Upper lobe of right lung (tissue), 1 donor: ENCODE results near the gene DHH. TPM values are rescaled to one million over a fixed set of nuclear protein-coding genes. Genes with fewer than 3 reads are reported as not detected.
A peak's percentile ranks its signal among the peaks of the same experiment; 100 is the strongest.

Experiments
- ATAC-seq: fragments of 200-7000 bp; cut with Tn5 transposase; one replicate; pipeline ENCODE4 v1.9.1; 2020; ENCODE audit warnings: mild to moderate bottlenecking, moderate library complexity
- DNase-seq: peaks from one replicate; pipeline ENCODE4 v3.0.0-alpha.2; 2020
- H3K27ac ChIP-seq: fragments of 200-600 bp; one replicate; pipeline ENCODE4 v1.8.0; 2022
- H3K27me3 ChIP-seq: fragments of 200-600 bp; one replicate; pipeline ENCODE4 v1.8.0; 2022; ENCODE audit warnings: mild to moderate bottlenecking
- H3K36me3 ChIP-seq: fragments of 200-600 bp; one replicate; pipeline ENCODE4 v1.8.0; 2022
- H3K4me1 ChIP-seq: fragments of 200-600 bp; one replicate; pipeline ENCODE4 v1.8.0; 2022
- H3K4me3 ChIP-seq: fragments of 200-600 bp; one replicate; pipeline ENCODE4 v1.8.0; 2022; ENCODE audit warnings: mild to moderate bottlenecking
- H3K9me3 ChIP-seq: fragments of 200-600 bp; one replicate; pipeline ENCODE4 v1.8.0; 2022
- intact Hi-C: fragments of 100-400 bp; cut with DNase I; formaldehyde crosslinking; loops from one replicate; pipeline ENCODE4 v1.11.0; 2022
- total RNA-seq: library from RNA; stranded (reverse); fragmentation: NEBNext Ultra II Directional; extraction: Animal tissue kit (Norgen Biotek cat#: 25700); gene quantifications from one replicate; pipeline ENCODE4 v1.2.1, GENCODE V29; 2021
- TF ChIP-seq, protein P1 (sequence below): fragments of 200-600 bp; IDR thresholded peaks from one replicate; pipeline ENCODE4 v1.8.0; 2022; ENCODE audit warnings: antibody characterized with exemption
- donor health status: DM: no; HTN: yes; CAD: no; lungs with severe emphysema.

The DHH gene
- total RNA-seq, 1 donor from 2014 or later: 2.1 TPM

DNA sequence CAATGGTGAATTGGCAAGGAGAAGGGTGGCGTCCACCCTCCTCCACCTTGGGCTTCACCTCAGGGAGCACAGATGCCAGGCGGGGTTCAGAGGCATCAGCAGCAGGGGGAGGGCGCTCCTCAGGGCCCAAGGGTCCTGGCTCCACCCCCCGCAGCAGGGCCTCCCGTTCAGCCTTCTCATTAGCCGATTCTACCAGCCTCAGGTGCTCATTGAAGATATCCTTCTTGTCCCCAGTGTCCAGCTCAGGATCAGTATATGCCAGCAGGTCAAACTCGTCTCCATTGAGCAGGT lies 56.7 kb downstream of the DHH start:
- Histone ChIP-seq H3K36me3 (peaks cover 99% of the 10 kb centered on the region), H3K9me3 (no peaks in the 10 kb centered on the region), H3K4me3 (no peak overlapping the region), H3K4me1 (no peaks in the 10 kb centered on the region), H3K27ac (no peak overlapping the region), H3K27me3 (no peaks in the 10 kb centered on the region)
- no peak for ATAC-seq
- no peak for DNase-seq
- intact Hi-C loops: no loop called here
- TF ChIP-seq, protein P1, sequence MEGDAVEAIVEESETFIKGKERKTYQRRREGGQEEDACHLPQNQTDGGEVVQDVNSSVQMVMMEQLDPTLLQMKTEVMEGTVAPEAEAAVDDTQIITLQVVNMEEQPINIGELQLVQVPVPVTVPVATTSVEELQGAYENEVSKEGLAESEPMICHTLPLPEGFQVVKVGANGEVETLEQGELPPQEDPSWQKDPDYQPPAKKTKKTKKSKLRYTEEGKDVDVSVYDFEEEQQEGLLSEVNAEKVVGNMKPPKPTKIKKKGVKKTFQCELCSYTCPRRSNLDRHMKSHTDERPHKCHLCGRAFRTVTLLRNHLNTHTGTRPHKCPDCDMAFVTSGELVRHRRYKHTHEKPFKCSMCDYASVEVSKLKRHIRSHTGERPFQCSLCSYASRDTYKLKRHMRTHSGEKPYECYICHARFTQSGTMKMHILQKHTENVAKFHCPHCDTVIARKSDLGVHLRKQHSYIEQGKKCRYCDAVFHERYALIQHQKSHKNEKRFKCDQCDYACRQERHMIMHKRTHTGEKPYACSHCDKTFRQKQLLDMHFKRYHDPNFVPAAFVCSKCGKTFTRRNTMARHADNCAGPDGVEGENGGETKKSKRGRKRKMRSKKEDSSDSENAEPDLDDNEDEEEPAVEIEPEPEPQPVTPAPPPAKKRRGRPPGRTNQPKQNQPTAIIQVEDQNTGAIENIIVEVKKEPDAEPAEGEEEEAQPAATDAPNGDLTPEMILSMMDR: no peak

- H3K27ac ChIP-seq: no peak overlapping the region
- TF ChIP-seq, protein P1: no peak
- ATAC-seq: no peak
- H3K9me3 ChIP-seq: no peaks in the 10 kb centered on the region
- no peaks in the 10 kb centered on the region for H3K27me3 ChIP-seq
- peak; percentile 63 for DNase-seq
- H3K4me3 ChIP-seq: no peak overlapping the region
- intact Hi-C loops: no loop called here
- no peaks in the 10 kb centered on the region for H3K4me1 ChIP-seq
- H3K36me3 ChIP-seq: peaks cover 99% of the 10 kb centered on the region
Observed at GRCh38 chr12:49037111-49037946, 57.3 kb downstream of the DHH start.

Other genes starting within 250 kb of the DHH start
- gene DDX23, start 242.6 kb downstream of the DHH start, total RNA-seq: 77.2 TPM
- 7.1 TPM for gene RND1, start 228.9 kb downstream of the DHH start, total RNA-seq
- 19.5 TPM for gene FKBP11, start 169.3 kb downstream of the DHH start, total RNA-seq
- gene ARF3, start 137.3 kb downstream of the DHH start, total RNA-seq: 146 TPM
- gene WNT10B, start 123.1 kb downstream of the DHH start, total RNA-seq: 1.2 TPM
- not detected for gene WNT1, start 116.5 kb downstream of the DHH start, total RNA-seq
- gene DDN, start 95.4 kb downstream of the DHH start, total RNA-seq: not detected
- 46.5 TPM for gene PRKAG1, start 76.0 kb downstream of the DHH start, total RNA-seq
- 102 TPM for gene KMT2D, start 34.0 kb downstream of the DHH start, total RNA-seq
- 1.1 TPM for gene RHEBL1, start 24.8 kb downstream of the DHH start, total RNA-seq
- 54.3 TPM for gene LMBR1L, start 16.0 kb upstream of the DHH start, total RNA-seq
- 440 TPM for gene TUBA1B, start 36.6 kb upstream of the DHH start, total RNA-seq
- 90.8 TPM for gene TUBA1A, start 94.3 kb upstream of the DHH start, total RNA-seq
- 113 TPM for gene TUBA1C, start 170.3 kb upstream of the DHH start, total RNA-seq
- gene PRPH, start 200.3 kb upstream of the DHH start, total RNA-seq: not detected
- gene TROAP, start 228.5 kb upstream of the DHH start, total RNA-seq: 0.96 TPM
- not detected for gene C1QL4, start 242.4 kb upstream of the DHH start, total RNA-seq